Mucosa of stomach (tissue), 1 donor: ENCODE results near the gene LEF1.

Source experiments
- H3K27me3 ChIP-seq: one replicate; pipeline ENCODE4 v1.7.0; 2013; ENCODE audit warnings: mild to moderate bottlenecking, low read length; ENCODE audit not compliant: control insufficient read depth, insufficient read depth
- H3K36me3 ChIP-seq: one replicate; pipeline ENCODE4 v1.7.0; 2013; ENCODE audit warnings: low read length; ENCODE audit not compliant: control insufficient read depth, insufficient read depth
- H3K4me1 ChIP-seq: one replicate; pipeline ENCODE4 v1.7.0; 2013; ENCODE audit warnings: mild to moderate bottlenecking, low read length; ENCODE audit not compliant: control insufficient read depth, insufficient read depth
- H3K4me3 ChIP-seq: one replicate; pipeline ENCODE4 v1.7.0; 2013; ENCODE audit warnings: low read length
- H3K9ac ChIP-seq: one replicate; pipeline ENCODE4 v1.7.0; 2013; ENCODE audit warnings: mild to moderate bottlenecking, low read length, moderate library complexity
- H3K9me3 ChIP-seq: one replicate; pipeline ENCODE4 v1.7.0; 2013; ENCODE audit warnings: mild to moderate bottlenecking, low read length, moderate library complexity; ENCODE audit not compliant: control insufficient read depth
- donor health status: Pancreatic carcinoma.

LEF1 gene

GRCh38 chr4:108172753-108173598, 4.2 kb upstream of the LEF1 start:
- no peaks in the 10 kb centered on the region for H3K36me3 ChIP-seq
- H3K27me3 ChIP-seq, result peaks cover 79% of the 10 kb centered on the region
- peak overlapping the region; percentile 14 for H3K4me3 ChIP-seq
- H3K9ac ChIP-seq, result no peak overlapping the region
- H3K9me3 ChIP-seq, result no peaks in the 10 kb centered on the region
- peaks cover 4% of the 10 kb centered on the region for H3K4me1 ChIP-seq

- Histone ChIP-seq H3K4me3 (no peak overlapping the region), H3K9me3 (no peaks in the 10 kb centered on the region), H3K27me3 (peaks cover 83% of the 10 kb centered on the region), H3K36me3 (no peaks in the 10 kb centered on the region), H3K4me1 (peaks cover 8% of the 10 kb centered on the region), H3K9ac (no peak overlapping the region)
These were observed 3.6 kb upstream of the LEF1 start for GRCh38 chr4:108172231-108172752.

- peaks cover 15% of the 10 kb centered on the region for H3K4me1 ChIP-seq
- no peak overlapping the region for H3K4me3 ChIP-seq
These were observed 2.9 kb upstream of the LEF1 start for GRCh38 chr4:108171339-108172230.

DNA sequence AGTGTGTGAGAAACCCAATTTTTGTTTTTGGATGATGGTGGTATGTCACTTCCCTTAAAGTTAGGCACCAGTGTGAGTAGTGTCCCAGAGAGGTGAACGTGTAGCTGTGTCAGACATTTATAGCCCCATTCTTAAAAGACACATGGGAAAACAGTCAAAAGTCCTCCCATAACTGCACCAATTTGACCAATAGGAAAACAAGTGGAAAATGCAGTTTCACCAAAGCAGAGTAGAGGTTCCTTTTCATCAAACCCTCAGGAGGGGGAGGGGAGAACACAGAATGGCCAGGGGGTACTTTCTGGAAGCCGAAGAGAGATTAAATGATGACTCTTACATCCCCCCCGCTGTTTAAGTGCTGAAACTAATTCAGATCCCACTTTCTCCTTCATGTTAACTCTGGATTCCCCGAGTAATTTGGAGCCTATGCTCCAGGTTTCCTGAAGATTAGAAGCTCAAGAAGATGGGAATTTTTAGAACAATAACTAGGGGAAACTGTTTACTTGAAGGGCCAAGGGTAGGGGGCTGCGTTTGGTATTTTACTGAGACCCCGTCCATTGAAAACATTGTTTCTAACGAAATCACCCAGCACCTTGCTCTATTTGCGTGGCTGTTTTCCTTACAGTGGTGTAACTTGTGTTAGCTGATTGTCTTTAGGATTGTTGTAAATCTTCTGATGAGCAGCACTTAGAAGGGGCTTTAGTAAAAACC, 2.1 kb upstream of the LEF1 start:
- Histone ChIP-seq H3K27me3 (peaks cover 94% of the 10 kb centered on the region), H3K4me3 (no peak overlapping the region), H3K9me3 (no peaks in the 10 kb centered on the region), H3K36me3 (no peaks in the 10 kb centered on the region), H3K4me1 (peaks cover 20% of the 10 kb centered on the region), H3K9ac (no peak overlapping the region)

More at GRCh38 chr4:108171339-108172230, 2.9 kb upstream of the LEF1 start:
- Histone ChIP-seq H3K36me3 (no peaks in the 10 kb centered on the region), H3K27me3 (peaks cover 89% of the 10 kb centered on the region), H3K9me3 (no peaks in the 10 kb centered on the region), H3K9ac (no peak overlapping the region)

DNA sequence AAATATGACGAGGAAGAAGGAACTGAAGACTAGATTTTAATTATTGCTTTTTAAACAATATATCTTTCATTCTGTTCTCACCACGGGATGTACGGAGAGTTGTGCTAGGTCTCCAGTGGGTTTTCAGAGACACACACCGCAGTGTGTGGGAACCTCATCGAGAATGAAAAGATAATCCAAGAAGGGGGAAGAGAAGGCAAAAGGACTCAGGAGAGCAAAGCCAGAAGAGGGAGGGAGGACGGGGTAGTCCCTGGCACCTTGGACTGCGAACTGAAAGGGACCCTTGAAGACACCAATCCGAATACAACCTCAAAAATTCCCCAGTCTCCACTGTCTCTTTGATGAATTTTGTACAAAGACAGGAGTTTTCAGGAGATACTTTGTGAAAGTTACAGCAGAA, 932 bp upstream of the LEF1 start:
- Histone ChIP-seq H3K36me3 (no peaks in the 10 kb centered on the region), H3K27me3 (peaks cover 98% of the 10 kb centered on the region), H3K4me3 (no peak overlapping the region), H3K4me1 (peaks cover 20% of the 10 kb centered on the region), H3K9ac (no peak overlapping the region), H3K9me3 (no peaks in the 10 kb centered on the region)

- Histone ChIP-seq H3K4me1 (peaks cover 17% of the 10 kb centered on the region), H3K36me3 (no peaks in the 10 kb centered on the region), H3K9ac (no peak overlapping the region), H3K4me3 (peak overlapping the region; percentile 25), H3K27me3 (peaks cover 88% of the 10 kb centered on the region), H3K9me3 (no peaks in the 10 kb centered on the region)
These were observed 517 bp downstream of the LEF1 start for GRCh38 chr4:108168160-108168670.

DNA sequence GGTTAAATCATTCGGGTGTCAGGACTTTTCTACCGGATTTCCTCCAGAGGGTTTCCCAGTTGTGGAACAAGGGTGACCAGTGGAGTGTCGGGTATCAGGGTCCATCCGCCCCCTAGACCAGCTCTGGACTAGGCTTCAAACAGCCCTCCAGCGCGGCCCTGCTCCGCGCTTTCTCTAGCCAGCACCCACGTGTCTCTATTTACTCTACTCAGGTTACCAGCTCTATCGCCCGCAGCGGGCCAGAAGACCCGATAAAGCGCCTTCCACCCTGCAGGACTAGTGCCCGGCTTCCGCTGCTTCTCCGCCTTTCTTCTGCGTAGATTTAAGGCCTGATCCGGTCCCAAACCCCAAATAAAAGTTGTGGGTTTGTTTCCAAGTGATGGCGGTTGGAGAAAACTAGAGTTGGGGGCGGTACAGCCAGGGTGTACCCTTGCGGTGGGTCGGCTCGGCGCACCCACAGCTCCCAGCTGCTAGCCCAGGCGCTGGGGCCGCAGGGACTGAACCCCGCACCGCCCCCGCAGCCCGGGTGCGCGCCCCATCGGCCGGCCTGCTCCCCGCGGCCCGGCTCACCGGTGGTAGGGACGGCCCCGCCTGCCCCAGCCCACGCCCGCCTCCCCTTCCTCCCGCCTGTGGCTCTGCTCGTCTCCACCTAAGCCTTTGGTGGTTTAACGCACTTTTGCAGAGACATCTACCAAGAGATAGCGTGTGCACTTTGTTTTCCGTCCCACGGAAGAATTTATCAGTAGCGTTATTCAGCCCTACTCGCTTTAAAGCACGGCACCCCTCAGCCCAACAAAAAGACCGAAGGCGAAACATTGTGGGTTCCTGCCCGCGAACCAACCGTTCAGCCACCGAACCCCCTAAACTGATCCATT, 2.1 kb downstream of the LEF1 start:
- Histone ChIP-seq H3K36me3 (no peaks in the 10 kb centered on the region), H3K4me3 (no peak overlapping the region), H3K4me1 (peaks cover 16% of the 10 kb centered on the region), H3K9me3 (no peaks in the 10 kb centered on the region), H3K27me3 (peaks cover 72% of the 10 kb centered on the region), H3K9ac (no peak overlapping the region)

DNA sequence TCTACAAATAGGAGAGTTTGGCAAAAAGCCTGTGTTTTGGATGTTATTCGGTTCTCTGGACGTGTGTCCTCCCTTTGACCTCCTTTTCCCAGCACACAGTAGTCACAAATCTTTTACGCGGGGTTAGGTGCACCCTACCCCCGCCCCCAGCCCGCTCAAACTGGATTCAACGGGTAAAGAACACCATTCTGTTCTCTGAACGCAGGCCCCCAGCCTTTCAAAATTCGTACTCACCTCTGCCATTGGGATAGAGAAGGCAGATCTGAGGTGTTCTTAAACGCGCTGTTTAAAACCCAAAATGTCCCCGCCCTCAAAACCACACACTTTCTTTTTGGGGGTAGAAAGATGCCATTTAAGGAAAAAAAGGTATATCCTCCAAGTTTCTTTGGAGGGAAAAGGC, 2.7 kb downstream of the LEF1 start:
- H3K9ac ChIP-seq, result no peak overlapping the region
- peaks cover 66% of the 10 kb centered on the region for H3K27me3 ChIP-seq
- H3K4me1 ChIP-seq, result peaks cover 16% of the 10 kb centered on the region
- no peaks in the 10 kb centered on the region for H3K9me3 ChIP-seq
- no peak overlapping the region for H3K4me3 ChIP-seq
- H3K36me3 ChIP-seq, result no peaks in the 10 kb centered on the region

- H3K36me3 ChIP-seq, result no peaks in the 10 kb centered on the region
- no peaks in the 10 kb centered on the region for H3K9me3 ChIP-seq
- H3K4me1 ChIP-seq, result peaks cover 16% of the 10 kb centered on the region
- H3K9ac ChIP-seq, result no peak overlapping the region
- H3K27me3 ChIP-seq, result peaks cover 65% of the 10 kb centered on the region
- H3K4me3 ChIP-seq, result no peak overlapping the region
These were observed 3.1 kb downstream of the LEF1 start for GRCh38 chr4:108165586-108165985.

DNA sequence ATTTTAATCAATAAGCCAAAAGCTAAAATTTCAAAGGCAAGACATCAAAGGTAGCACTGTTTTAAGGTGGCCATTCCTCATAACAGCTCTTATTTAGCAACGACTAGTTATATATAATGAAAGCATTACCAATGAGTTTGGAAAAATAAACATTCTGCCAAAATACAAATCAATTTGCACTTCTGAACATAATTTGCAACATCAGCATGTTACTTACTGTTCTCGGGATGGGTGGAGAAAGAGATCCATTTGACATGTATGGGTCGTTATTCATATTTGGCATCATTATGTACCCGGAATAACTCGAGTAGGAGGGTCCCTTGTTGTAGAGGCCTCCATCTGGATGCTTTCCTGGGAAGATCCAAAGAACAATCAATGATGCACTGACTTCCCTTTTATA, 5.4 kb downstream of the LEF1 start:
- H3K27me3 ChIP-seq, result peaks cover 50% of the 10 kb centered on the region
- H3K36me3 ChIP-seq, result no peaks in the 10 kb centered on the region
- H3K4me1 ChIP-seq, result peaks cover 16% of the 10 kb centered on the region
- no peak overlapping the region for H3K9ac ChIP-seq
- no peaks in the 10 kb centered on the region for H3K9me3 ChIP-seq
- no peak overlapping the region for H3K4me3 ChIP-seq
